GM21825 (cell line): ENCODE data around the gene ABCC10.
"Not testable (repeated sequence)": the region's sequence is repeated elsewhere in the genome, so short reads cannot be mapped to it uniquely, and the experiment has no call there.

Experiments
- ATAC-seq: cut with Tn5 transposase; IDR thresholded peaks from one replicate; pipeline ENCODE4 v1.9.1; 2021; ENCODE audit warnings: mild to moderate bottlenecking, moderate library complexity; ENCODE audit not compliant: unreplicated experiment

ABCC10 gene

GRCh38 chr6:43410776-43411175 is 16.6 kb upstream of the ABCC10 start:
- ATAC-seq: not testable (repeated sequence)

DNA sequence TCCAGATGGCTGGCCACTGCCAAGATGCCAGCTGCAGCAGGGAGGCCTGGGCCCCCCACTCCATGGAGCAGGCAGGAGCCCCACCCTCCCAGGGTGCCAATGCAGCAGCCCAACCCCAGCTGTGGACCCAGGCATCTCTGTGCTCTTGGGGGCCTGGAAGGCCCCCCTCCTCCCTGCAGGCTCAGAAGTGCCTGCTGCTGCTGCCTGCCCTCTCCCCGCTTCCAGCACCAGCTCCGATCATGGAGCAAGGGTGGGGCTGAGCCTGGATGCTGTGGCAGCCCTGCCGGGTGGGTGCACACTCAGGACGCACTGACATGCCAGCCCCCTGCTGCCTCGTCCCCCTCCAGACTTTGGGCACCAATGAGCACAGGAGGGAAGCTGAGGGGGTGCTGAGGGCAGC is 14.8 kb upstream of the ABCC10 start:
- no peak for ATAC-seq

DNA sequence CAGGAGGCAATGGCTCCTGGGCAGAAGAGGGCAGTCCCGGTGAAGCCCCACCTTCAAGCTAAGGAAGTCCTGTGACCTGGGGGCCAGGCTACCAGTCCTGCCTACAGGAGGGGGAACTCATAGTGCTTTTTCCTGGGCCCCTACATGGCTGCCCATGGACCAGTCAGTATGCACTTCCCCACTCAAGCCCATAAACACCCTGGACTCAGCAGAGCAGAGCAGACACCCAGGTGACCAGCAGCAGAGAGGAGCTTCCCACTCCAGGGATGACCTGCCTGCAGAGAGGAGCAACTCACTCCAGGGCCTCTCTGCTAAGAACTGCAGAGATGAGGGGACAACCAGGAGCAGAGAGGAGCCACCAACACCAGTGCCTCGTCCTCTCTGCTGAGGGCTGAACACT is 14.3 kb upstream of the ABCC10 start:
- ATAC-seq: no peak

GRCh38 chr6:43415275-43415674 is 12.1 kb upstream of the ABCC10 start:
- not testable (repeated sequence) for ATAC-seq

DNA sequence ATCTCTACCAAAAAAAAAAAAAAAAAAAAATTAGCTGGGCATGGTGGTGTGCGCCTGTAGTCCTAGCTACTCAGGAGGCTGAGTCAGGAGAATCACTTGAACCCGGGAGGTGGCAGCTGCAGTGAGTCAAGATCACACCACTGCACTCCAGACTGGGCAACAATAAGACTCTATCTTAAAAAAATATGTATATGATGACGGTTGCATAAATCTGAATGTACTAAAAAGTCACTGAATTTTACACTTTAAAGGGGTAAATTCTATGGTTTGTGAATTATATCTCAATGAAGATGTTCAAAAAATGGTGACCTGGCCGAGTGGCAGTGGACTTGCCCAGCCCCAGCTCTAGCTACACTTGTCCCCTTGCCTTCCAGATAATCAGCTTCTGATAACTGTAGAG is 10.4 kb upstream of the ABCC10 start:
- ATAC-seq: no peak

GRCh38 chr6:43420012-43420709 is 7.2 kb upstream of the ABCC10 start:
- ATAC-seq: no peak

GRCh38 chr6:43421831-43422230 is 5.5 kb upstream of the ABCC10 start:
- no peak for ATAC-seq

- not testable (repeated sequence) for ATAC-seq
These were observed 2.3 kb upstream of the ABCC10 start for GRCh38 chr6:43425083-43425482.

DNA sequence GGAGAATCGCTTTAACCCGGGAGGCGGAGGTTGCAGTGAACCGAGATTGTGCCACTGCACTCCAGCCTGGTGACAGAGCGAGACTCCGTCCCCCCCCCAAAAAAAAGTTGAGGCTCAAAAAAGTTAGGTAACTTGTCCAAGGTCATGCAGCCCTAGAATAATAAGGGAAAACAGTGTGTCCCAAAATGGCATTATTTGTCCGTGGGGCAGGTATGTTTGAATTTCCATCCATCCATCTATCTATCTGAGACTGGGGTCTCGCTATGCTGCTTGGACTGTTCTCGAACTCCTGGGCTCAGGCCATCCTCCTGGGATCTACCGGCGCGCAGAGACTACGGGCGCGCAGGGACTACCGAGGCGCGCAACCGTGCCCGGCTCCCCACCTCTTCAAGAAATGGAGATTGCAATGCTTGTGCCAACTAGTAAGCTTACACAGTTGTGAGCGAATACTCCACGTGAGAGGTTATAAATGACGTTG is 374 bp upstream of the ABCC10 start:
- ATAC-seq: no peak

- no peak for ATAC-seq
These were observed 800 bp downstream of the ABCC10 start for GRCh38 chr6:43428112-43428570.

DNA sequence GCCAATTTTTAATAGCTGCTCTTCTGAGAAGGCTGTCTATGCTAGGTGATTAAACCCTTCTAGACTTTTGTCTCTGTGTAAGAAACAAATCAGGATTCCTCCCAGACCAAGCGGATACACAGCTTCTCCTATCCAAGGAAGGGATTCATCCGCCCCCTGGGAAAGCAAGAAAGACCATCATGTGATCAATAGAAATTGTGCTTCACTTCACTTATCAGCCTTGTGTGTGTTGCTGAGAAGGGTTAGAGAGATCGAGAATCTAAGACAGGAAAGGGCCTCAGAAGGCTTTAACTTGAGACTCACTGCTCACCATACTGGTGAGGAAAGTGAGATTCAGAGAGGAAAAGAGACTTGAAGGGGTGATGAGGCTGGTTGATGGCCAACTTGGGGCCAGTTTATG is 1.5 kb downstream of the ABCC10 start:
- no peak for ATAC-seq

DNA sequence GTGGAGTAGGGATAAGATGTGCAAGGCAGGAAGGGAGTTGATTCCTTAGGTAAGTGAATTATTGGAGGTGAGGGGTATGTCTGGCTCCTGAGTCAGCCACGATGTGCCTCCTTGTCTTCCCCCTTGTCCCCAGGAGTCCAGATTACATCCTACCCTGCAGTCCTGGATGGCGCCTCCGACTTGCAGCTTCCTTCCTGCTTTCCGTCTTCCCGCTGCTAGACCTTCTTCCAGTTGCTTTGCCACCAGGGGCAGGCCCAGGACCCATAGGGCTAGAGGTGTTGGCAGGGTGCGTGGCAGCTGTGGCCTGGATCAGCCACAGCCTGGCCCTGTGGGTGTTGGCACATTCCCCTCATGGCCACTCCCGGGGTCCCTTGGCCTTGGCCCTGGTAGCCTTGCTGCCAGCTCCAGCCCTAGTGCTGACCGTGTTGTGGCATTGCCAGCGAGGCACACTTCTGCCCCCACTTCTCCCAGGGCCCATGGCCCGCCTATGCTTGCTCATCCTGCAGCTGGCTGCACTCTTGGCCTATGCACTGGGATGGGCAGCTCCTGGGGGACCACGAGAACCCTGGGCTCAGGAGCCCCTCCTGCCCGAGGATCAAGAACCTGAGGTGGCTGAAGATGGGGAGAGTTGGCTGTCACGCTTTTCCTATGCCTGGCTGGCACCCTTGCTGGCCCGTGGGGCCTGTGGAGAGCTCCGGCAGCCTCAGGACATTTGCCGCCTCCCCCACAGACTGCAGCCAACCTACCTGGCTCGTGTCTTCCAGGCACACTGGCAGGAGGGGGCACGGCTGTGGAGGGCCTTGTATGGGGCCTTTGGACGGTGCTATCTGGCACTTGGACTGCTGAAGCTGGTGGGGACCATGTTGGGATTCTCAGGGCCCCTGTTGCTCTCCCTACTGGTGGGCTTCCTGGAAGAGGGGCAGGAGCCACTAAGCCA is 4.9 kb downstream of the ABCC10 start:
- no peak for ATAC-seq

- ATAC-seq: no peak
These were observed 5.8 kb downstream of the ABCC10 start for GRCh38 chr6:43433148-43433547.

DNA sequence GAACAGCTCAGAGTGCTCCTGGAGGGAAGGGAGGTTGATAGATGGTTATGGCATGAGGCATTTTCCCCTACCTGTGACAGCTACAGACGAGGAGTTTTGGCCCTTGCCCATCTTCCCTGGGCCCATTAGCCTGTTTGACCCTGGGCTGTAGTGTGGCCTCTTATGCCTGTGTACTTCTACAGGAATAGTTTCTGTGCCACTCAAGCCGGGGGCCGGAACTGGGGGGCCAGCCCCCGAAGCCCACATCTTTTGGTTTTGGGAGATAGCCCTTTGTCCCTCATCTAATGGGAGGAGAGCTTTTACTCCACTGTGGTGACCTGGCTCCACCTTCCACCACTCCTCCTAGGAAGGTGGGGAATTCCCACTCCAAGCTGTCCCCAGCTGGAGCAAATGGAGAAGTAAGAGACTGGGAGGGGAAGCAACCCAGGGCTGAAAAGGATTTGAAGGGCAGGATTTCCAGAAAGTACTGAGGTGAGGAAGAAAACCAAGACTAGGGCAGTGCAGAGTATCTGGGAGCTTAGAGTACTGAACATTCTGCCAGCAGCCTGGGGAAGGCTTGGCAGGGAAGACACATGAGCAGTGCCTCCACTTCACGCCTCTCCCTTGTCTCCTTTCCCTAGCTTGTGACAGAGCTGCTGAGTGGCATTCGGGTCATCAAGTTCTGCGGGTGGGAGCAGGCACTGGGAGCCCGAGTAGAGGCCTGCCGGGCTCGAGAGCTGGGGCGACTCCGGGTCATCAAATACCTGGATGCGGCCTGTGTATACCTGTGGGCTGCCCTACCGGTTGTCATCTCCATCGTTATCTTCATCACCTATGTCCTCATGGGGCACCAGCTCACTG is 6.9 kb downstream of the ABCC10 start:
- no peak for ATAC-seq

DNA sequence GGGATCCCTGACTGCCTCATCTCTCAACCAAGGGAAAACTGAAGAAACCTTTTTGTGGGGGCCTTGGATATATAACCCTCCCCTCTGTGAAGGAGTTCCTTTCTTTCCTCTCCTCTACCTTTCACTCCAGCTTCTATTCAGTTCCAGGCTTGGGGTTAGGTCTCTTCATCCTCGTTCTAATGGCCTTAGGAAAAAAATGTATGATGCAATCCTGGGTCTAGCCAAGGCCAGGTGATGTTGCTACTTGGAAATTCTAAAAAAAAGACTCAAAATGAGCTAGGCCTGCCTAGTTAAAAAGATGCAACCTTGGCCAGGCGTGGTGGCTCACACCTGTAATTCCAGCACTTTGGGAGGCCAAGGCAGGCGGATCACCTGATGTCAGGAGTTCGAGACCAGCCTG is 7.6 kb downstream of the ABCC10 start:
- no peak for ATAC-seq

DNA sequence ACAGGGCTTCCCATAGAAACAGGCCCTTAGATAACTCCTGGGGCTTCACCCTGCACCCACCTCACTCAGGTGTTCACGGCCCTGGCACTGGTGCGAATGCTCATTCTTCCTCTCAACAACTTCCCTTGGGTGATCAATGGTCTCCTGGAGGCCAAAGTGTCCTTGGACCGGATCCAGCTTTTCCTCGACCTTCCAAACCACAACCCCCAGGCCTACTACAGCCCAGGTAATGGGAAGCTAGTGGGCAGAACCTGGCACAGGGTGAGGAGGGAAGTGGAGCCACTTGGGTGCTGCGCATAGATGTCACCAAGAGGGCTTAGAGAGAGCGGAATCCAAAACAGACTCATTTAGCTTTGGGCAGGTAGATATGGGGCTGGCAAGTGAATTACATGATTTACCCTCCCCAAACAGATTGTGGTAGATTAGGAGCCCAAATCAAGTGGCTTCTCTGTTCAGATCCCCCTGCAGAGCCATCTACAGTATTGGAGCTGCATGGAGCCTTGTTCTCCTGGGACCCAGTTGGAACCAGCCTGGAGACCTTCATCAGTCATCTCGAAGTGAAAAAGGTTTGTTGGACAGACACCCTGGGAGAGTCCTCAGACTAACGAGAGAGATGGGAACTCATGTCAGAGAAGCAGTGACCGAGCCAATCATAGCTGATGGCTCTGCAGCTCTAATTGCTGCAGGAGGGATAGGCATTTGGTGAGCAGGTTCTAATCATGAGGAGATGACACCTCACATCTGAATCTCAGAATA is 8.5 kb downstream of the ABCC10 start:
- no peak for ATAC-seq

- ATAC-seq: no peak
These were observed 9.4 kb downstream of the ABCC10 start for GRCh38 chr6:43436577-43437282.

DNA sequence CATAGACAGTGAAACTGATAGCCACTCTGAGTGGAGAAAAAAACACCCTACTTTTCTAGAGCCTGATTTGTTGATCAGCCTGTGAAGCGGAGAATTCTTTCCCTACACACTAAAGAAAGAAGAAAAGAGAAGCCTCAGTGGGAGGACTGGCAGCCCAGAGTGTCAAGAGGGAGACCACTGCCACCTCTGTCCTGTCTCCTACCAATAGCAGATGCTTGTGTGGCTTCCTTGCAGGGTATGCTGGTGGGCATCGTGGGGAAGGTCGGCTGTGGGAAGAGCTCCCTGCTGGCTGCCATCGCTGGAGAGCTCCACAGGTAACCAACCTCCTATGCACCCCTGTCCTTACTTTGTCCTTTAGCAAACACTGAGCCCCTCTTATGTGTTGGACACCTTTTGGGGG is 10.4 kb downstream of the ABCC10 start:
- no peak for ATAC-seq

DNA sequence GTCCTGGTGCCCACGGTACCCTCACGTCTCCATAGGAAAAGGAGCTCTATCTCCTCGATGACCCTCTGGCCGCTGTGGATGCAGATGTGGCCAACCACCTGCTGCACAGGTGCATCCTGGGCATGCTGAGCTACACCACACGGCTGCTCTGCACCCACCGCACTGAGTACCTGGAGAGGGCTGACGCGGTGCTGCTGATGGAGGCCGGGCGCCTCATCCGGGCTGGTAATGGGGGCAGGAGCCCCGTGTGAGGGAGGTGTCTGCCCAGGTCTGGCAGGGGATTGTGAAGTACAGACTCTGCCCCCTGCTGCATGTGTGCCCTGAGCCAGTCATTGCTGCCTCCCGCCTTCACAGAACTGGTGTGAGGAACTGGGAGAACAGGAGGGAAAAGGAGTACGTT is 15.6 kb downstream of the ABCC10 start:
- ATAC-seq: no peak

DNA sequence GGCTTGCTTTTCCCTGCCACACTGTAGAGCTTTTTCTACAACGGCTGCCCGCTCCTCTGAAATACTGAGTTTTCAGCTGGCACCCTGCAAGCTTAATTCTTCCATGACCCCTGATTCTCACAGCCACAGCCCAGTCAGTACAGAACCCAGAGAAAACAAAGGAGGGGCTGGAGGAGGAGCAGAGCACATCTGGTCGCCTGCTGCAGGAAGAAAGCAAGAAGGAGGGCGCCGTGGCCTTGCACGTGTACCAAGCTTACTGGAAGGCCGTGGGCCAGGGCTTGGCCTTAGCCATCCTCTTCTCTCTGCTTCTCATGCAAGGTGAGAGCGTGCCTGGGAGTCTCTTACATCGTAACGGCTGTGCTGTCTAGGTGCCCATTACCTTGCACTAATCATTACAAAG is 16.7 kb downstream of the ABCC10 start:
- no peak for ATAC-seq
